ENCODE data around the gene C4BPA. TPM values are rescaled to one million over a fixed set of nuclear protein-coding genes. Genes with fewer than 3 reads are reported as not detected.

C4BPA gene
- total RNA-seq, 3 donors from 2014 or later, result 0.16 to 0.58 (median 0.41) TPM

DNA sequence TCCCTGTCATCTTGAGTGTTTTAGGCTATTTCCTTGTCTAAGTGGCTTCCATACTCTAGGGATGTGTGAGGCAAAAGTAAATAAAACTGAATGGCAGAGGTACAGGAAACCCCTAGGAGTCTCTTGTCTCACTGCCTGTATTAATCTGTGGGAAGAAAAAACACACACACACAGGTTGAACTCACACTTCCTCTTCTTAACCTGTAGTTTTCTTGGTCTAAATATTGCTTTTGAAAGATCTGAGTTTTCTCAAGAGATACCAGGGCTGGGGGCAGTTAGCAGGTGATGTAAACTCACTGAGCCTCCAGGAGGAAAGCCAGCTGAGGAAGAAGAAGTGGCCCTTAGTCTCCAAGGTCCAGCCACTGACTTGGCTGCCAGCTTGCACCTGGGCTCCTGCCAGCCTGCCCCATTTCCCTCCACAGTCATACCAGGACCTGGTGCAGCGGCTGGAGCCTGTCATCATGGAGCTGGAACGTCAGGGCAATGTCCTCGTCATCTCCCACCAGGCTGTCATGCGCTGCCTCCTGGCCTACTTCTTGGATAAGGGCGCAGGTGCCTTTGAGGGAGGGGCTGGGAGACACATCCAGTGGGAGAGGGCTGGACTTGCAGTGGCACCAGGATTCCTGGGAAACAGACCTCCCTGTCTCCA lies 34.1 kb upstream of the C4BPA start:
- Mint-ChIP-seq H3K4me3 (no peak overlapping the region), H3K4me1 (ENCODE audit: low read depth) (peaks cover 29% of the 10 kb centered on the region), H3K36me3 (ENCODE audit: insufficient read depth) (peaks cover 7% of the 10 kb centered on the region), H3K27me3 (ENCODE audit: low read depth) (no peaks in the 10 kb centered on the region), H3K9me3 (no peaks in the 10 kb centered on the region)
- no peak for DNase-seq
- no peak for ATAC-seq

DNA sequence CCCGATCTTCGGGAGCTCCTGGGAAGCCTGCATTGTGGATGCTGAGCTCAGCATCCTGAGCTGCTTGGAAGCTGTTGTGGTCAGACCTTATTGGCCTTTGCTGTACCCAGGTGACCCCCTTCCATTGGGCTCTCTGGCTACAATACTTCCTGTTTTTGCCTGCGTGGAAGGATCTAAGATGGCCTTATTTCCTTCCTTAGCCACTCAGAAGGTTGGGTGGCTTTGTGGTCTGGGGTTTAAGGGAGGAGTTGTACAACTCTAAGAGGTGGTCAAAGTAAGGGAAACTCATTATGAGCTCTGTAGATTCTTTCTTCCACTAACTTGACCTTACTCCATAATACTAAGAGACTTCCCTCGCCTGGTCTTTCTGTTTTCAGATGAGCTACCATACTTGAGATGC lies 33.2 kb upstream of the C4BPA start:
- DNase-seq (no peak), ATAC-seq (no peak)
- H3K9me3 Mint-ChIP-seq, result no peaks in the 10 kb centered on the region
- no peaks in the 10 kb centered on the region for H3K27me3 Mint-ChIP-seq (ENCODE audit: low read depth)
- peaks cover 29% of the 10 kb centered on the region for H3K4me1 Mint-ChIP-seq (ENCODE audit: low read depth)
- peaks cover 5% of the 10 kb centered on the region for H3K36me3 Mint-ChIP-seq (ENCODE audit: insufficient read depth)
- H3K4me3 Mint-ChIP-seq, result no peak overlapping the region

DNA sequence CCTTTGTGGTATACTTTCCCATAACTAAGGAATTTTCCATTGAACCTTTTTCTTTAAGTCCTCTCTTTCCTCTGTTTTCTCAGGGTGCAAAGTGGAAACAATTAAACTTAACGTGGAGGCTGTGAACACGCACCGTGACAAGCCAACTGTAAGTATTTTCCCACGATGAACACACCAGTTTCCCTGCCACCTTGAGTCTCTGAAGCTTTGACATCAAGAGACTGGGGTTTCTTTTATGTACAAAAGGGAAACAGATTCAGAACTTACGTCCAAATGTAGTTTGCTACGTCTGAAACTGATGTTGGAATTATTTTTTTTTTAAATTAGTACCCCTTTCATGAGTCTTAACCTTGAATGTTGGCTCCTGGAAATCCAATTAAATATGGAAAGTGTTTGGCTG lies 32.6 kb upstream of the C4BPA start:
- peaks cover 29% of the 10 kb centered on the region for H3K4me1 Mint-ChIP-seq (ENCODE audit: low read depth)
- H3K36me3 Mint-ChIP-seq (ENCODE audit: insufficient read depth), result peaks cover 5% of the 10 kb centered on the region
- no peak for ATAC-seq
- H3K9me3 Mint-ChIP-seq, result no peaks in the 10 kb centered on the region
- DNase-seq, result no peak
- no peak overlapping the region for H3K4me3 Mint-ChIP-seq
- no peaks in the 10 kb centered on the region for H3K27me3 Mint-ChIP-seq (ENCODE audit: low read depth)

DNA sequence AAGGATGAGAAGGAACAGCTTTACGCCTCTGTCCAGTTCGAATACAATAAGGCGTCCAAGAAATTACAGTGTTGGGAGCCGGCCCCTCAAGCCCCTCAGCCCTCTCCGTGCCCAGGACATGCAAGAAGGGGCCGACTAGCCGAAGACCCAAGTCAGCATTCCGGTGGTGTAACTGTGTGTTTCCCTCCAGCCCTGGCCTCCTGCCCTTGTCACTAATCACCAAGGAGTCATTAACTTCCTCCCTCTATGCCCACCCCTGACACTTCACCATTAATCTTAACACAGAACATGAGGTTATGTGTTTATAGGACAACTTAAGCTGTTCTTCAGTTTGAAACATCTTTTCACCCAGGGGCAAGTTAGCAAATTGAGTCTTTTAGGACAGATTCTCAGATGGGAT lies 31.8 kb upstream of the C4BPA start:
- ATAC-seq, result no peak
- Mint-ChIP-seq H3K27me3 (ENCODE audit: low read depth) (no peaks in the 10 kb centered on the region), H3K4me3 (no peak overlapping the region), H3K4me1 (ENCODE audit: low read depth) (peaks cover 29% of the 10 kb centered on the region), H3K36me3 (ENCODE audit: insufficient read depth) (peaks cover 5% of the 10 kb centered on the region), H3K9me3 (no peaks in the 10 kb centered on the region)
- no peak for DNase-seq

DNA sequence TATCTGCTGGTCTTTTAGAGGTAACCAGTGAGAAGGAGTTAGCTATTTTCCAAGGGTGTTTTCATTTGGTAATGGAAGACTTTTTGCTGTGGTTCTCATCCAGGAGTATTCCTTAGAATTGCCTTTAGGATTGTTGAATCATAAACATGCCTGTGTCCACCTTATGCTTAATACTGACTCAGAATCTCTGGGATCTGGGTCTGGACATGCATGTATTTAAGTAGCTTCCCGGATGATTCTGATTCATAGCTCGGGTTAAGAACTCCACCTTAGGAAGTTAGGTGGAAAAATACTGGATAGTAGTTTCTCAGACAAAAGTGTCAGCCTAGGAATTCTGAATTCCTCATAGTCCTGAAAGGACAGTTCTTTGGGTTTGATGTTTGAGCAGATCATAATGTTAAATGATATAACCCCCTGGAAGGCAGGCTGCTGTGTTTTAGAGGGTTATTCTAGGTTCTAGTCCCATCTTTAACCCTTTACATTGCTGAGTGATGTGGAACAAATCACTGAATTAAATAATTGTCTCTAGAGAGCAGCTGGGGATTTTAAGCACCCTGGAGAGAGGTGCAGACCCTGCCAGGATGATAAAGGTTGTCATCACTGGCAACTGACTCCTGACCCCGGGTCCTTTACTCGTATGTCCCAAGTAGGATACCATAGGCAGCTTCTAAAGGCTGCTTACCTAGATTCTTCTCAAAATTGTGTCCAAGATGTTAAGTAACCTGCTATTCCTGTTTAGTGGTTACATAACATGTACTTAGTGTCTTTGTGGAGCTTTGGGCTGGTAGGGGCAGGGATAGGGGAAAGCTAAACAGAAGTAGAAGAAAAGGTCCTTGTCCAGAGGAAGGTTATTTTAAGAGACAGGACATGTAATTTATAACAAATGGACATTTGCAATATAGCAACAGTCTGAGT lies 29.9 kb upstream of the C4BPA start:
- peaks cover 27% of the 10 kb centered on the region for H3K4me1 Mint-ChIP-seq (ENCODE audit: low read depth)
- no peaks in the 10 kb centered on the region for H3K27me3 Mint-ChIP-seq (ENCODE audit: low read depth)
- H3K4me3 Mint-ChIP-seq, result no peak overlapping the region
- DNase-seq (no peak), ATAC-seq (no peak)
- H3K36me3 Mint-ChIP-seq (ENCODE audit: insufficient read depth), result no peaks in the 10 kb centered on the region
- no peaks in the 10 kb centered on the region for H3K9me3 Mint-ChIP-seq

DNA sequence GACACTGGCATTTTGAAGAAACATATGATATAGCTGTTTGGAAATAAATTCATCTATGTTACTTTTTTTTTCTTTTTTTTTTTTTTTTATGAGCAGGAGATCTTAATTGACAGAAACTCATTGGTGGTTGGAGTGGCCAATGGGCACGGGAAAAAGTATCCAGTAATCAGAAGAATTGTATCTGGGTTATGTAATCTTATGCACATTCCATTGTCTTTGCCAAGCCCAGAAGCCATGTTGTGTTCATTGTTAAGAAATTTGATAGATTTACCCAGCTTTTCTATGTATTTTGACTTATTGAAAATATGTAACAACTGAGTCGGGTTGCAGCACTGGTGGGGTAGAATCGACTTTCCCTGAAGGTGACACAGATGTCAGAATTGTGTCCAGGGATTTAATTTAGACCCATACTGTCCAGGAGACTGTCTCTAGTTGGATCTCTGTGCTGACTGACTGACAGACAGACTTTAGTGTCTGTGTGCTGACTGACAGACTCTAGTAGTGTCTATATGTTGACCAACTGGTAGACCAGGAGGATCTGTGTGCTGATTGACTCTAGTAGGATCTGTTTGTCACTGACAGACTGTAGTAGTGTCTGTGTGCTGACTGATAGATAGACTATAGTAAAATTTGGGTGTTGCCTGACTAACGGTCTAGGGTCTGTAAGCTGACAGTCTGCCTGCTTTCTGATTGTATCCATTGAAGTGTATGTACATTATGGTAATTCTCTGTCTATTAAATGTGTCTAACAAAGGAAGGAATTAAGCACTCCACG lies 27.7 kb upstream of the C4BPA start:
- Mint-ChIP-seq H3K27me3 (ENCODE audit: low read depth) (no peaks in the 10 kb centered on the region), H3K36me3 (ENCODE audit: insufficient read depth) (no peaks in the 10 kb centered on the region), H3K4me3 (no peak overlapping the region), H3K9me3 (no peaks in the 10 kb centered on the region), H3K4me1 (ENCODE audit: low read depth) (peaks cover 8% of the 10 kb centered on the region)
- DNase-seq, result no peak
- no peak for ATAC-seq

DNA sequence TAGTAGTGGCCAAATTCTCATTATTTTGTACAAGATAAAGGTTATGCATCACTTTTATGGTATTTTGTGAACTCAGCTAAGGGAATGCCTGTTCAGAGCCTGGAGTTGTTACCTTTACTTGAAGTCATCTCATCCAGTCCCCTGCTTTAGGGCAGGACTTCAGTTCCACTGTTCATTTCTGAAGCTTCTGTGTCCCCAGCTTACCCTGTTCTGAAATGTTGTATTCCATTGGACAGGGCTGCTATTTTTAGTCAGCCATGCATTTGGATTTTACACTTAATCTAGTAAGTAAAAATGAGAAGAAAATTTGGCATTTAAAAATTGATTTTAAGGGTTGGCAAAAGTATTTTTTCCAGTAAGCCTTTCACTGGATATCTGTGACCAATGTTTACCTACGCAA lies 27.0 kb upstream of the C4BPA start:
- Mint-ChIP-seq H3K27me3 (ENCODE audit: low read depth) (peaks cover 2% of the 10 kb centered on the region), H3K9me3 (no peaks in the 10 kb centered on the region), H3K36me3 (ENCODE audit: insufficient read depth) (no peaks in the 10 kb centered on the region), H3K4me3 (no peak overlapping the region), H3K4me1 (ENCODE audit: low read depth) (peaks cover 2% of the 10 kb centered on the region)
- DNase-seq (no peak), ATAC-seq (no peak)

DNA sequence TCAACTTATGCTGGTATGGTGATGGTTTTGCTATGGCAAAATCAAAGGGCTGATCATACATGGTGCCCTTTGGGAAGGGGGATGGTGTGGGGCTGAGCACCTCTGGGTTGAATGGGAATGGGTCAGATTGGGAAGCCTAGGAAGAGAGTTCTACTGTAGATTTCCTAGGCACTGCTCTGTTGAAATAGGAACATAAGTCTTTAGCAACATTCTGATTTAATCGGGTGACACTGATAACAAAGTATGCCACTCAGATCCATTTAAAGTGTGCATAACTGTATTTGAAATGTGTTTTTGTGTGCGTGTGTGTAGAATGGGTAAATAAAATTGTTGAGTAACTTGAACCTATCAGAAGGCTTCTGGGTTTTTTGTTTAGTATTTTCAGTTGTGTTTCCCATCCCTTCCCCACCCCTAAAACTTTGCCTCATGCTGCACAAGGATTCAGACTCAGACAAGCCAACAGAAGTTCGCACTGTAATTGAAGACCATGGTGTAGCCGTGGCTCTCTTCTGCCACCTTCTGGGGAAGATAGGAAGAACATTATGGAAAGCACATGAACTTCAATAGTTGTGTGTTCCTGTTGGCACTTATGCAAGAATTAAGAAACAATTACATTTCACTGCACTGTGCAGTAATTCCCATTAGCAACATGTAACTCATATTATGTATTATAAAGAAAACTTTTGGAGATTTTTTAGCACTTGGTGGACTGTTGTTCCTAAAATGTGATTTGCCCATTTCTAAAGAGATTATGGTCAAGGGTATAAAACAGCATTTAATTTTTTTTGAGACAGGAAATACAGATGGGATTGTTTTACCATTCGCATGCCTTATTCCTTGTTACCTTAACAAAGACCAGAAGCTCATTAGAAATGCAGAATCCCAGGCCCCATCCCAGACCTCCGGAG lies 26.3 kb upstream of the C4BPA start:
- Mint-ChIP-seq H3K27me3 (ENCODE audit: low read depth) (peaks cover 6% of the 10 kb centered on the region), H3K9me3 (no peaks in the 10 kb centered on the region), H3K4me3 (no peak overlapping the region), H3K36me3 (ENCODE audit: insufficient read depth) (no peaks in the 10 kb centered on the region), H3K4me1 (ENCODE audit: low read depth) (peaks cover 1% of the 10 kb centered on the region)
- ATAC-seq (peak; percentile 69 to 82), DNase-seq (peak; percentile 55)

DNA sequence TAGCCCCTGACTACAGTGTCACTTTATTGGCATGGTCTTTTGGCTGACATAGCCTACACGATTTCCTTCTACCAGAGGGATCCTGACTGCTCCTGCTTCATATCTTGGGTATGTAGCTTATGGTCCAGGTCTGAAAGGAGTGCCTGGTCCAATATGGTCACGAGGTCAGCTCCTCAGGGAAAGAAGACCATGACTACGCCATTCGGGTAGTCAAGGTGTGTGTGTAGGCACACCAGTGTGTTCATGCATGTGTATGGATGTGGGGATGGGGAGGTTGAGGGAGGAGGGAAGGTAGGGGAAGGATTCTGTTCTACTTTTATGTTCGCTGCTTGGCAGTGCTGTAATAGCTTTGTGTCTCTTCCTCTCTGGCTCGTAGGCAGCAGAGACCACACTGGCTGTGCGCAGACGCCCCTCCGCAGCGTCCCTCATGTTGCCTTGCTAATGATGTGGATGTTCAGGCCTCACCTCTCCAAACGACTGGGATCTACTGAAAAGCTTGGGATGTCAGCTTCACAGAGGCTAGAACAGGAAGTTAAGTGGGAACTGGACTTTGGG lies 25.4 kb upstream of the C4BPA start:
- ATAC-seq, result no peak
- H3K36me3 Mint-ChIP-seq (ENCODE audit: insufficient read depth), result no peaks in the 10 kb centered on the region
- no peak overlapping the region for H3K4me3 Mint-ChIP-seq
- no peaks in the 10 kb centered on the region for H3K9me3 Mint-ChIP-seq
- DNase-seq, result no peak
- H3K4me1 Mint-ChIP-seq (ENCODE audit: low read depth), result no peaks in the 10 kb centered on the region
- H3K27me3 Mint-ChIP-seq (ENCODE audit: low read depth), result peaks cover 11% of the 10 kb centered on the region

DNA sequence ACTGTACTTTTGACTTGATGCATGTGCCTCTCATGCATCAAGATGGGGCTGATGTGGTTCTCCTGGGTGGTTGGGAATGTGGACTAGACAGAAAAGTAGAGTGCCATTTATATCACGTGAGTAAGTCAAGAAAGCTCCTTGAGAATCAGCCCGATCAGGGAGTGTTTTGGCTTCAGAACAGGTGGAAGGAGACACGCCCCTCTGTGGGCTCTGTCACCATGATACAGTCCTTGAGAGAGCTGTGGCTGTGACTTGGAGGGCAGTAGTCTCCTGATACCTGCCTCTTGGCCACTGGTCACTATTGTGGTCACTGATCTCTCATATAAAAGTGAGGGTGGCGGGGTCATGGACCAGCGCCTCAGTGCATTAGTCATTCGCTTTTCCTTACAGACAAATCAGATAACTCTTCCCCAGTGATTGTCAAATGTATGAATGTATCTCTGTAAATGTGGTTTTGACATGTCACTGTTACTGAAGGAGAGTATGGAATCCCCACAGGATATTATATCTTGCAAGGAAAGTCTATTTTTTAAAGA lies 24.3 kb upstream of the C4BPA start:
- no peak for ATAC-seq
- no peak for DNase-seq
- Mint-ChIP-seq H3K27me3 (ENCODE audit: low read depth) (peaks cover 15% of the 10 kb centered on the region), H3K36me3 (ENCODE audit: insufficient read depth) (no peaks in the 10 kb centered on the region), H3K4me1 (ENCODE audit: low read depth) (peaks cover 4% of the 10 kb centered on the region), H3K4me3 (no peak overlapping the region), H3K9me3 (no peaks in the 10 kb centered on the region)

DNA sequence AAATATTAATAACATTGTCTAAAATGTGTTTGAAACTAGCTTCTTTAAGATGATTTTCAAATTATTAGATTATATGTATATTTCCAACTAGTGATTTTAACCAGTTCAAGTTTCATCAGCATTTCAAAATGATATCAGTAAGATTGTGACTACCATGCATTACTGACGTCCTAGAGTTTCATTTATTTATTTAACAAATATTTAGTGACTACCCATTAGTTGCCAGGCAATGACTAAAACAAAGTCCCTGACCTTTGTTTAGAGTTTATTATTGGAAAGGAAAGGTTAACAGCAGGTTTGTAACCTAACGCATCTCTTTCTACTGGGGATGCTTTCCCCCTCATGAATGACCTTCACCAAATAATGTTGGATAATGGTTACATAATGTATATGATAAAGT lies 22.9 kb upstream of the C4BPA start:
- Mint-ChIP-seq H3K4me3 (no peak overlapping the region), H3K9me3 (no peaks in the 10 kb centered on the region), H3K36me3 (ENCODE audit: insufficient read depth) (no peaks in the 10 kb centered on the region), H3K27me3 (ENCODE audit: low read depth) (peaks cover 16% of the 10 kb centered on the region), H3K4me1 (ENCODE audit: low read depth) (peaks cover 10% of the 10 kb centered on the region)
- ATAC-seq, result no peak
- no peak for DNase-seq

DNA sequence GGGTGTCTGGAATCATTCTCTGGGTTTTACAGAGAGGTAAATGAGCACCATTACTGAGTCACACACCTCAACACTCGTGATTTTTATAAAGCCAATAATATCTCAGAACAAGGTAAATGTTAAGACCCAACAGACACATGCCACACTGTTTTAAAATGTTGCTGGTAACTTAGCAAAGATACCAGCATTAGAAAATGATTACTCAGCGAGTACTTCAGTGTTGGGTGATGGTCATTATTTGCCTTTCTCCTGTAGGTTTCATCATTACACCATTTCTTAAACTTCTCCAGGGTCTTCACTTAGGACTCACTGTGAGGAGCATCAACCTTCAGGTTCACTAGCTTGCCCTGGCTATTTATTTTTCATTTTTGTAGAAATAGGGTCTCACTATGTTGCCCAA lies 22.2 kb upstream of the C4BPA start:
- Mint-ChIP-seq H3K4me3 (no peak overlapping the region), H3K9me3 (no peaks in the 10 kb centered on the region), H3K36me3 (ENCODE audit: insufficient read depth) (no peaks in the 10 kb centered on the region), H3K4me1 (ENCODE audit: low read depth) (peaks cover 10% of the 10 kb centered on the region), H3K27me3 (ENCODE audit: low read depth) (peaks cover 19% of the 10 kb centered on the region)
- no peak for ATAC-seq
- DNase-seq, result no peak

DNA sequence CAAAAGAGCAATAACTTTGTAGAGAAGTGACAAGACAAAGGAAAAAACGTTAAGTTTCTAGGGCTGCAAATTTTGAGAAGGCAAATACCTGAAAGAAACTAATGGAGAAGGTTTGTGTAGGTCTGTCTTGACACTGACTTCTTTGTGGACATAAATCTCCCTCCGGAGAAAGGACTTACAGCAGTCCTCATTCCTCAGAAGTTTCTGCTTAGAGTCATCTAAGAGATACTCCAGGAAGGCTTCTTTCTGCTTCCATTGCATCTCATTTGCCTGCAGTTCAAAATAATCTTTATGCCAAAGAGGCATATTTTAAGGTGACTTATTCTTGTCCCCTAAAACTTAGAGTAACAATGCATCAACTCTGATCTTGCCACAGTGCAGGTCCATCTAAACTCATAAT lies 19.8 kb upstream of the C4BPA start:
- Mint-ChIP-seq H3K27me3 (ENCODE audit: low read depth) (peaks cover 19% of the 10 kb centered on the region), H3K36me3 (ENCODE audit: insufficient read depth) (no peaks in the 10 kb centered on the region), H3K4me1 (ENCODE audit: low read depth) (peaks cover 17% of the 10 kb centered on the region), H3K4me3 (no peak overlapping the region), H3K9me3 (no peaks in the 10 kb centered on the region)
- ATAC-seq (no peak), DNase-seq (no peak)

All from activated T-cell treated with anti-CD3 and anti-CD28 coated beads, Interleukin-2, amount 50 U/mL, for 4 hours (primary cell).